Activated naive CD4-positive, alpha-beta T cell treated with Interleukin-2 at 50 U/mL for 16 hours (primary cell): Measurements from ENCODE around the gene ATP5ME.

Experiments
- DNase-seq: peaks from one replicate; pipeline ENCODE4 v3.0.0-alpha.2; 2020

ATP5ME gene

GRCh38 chr4:632196-632790 is 41.8 kb downstream of the ATP5ME start:
- no peak for DNase-seq

GRCh38 chr4:630656-631055 is 43.4 kb downstream of the ATP5ME start:
- DNase-seq = no peak

- no peak for DNase-seq
Observed at GRCh38 chr4:629915-630641, 44.0 kb downstream of the ATP5ME start.

- no peak for DNase-seq
Observed at GRCh38 chr4:629636-629914, 44.5 kb downstream of the ATP5ME start.

- DNase-seq = no peak
Observed at GRCh38 chr4:628821-629635, 45.0 kb downstream of the ATP5ME start.

- DNase-seq = no peak
Observed at GRCh38 chr4:628311-628741, 45.8 kb downstream of the ATP5ME start.

GRCh38 chr4:627347-628125 is 46.5 kb downstream of the ATP5ME start:
- DNase-seq = no peak

- no peak for DNase-seq
Observed at GRCh38 chr4:626201-627091, 47.6 kb downstream of the ATP5ME start.

GRCh38 chr4:625631-626161 is 48.4 kb downstream of the ATP5ME start:
- no peak for DNase-seq

GRCh38 chr4:624705-625590 is 49.1 kb downstream of the ATP5ME start, which contains the start of gene PDE6B:
Gene PDE6B, plus strand, starts transcription at chr4:625573. Its CDS starts 54 bp downstream, at chr4:625627.
- no peak for DNase-seq

GRCh38 chr4:623914-624566 is 50.0 kb downstream of the ATP5ME start:
- no peak for DNase-seq

GRCh38 chr4:622996-623913 is 50.8 kb downstream of the ATP5ME start:
- no peak for DNase-seq
